Keratinocyte (primary cell): ENCODE results near the gene WDR33. TPM values are rescaled to one million over a fixed set of nuclear protein-coding genes. Genes with fewer than 3 reads are reported as not detected.

Experiments used
- DNase-seq: peaks from one replicate; pipeline ENCODE4 v3.0.0-alpha.2; 2011; ENCODE audit warnings: low read depth, missing footprints, low spot score
- FAIRE-seq: peaks from 2 replicates; lab custom pipeline; 2011; peaks lifted over from hg19 to GRCh38; lab: Jason Lieb, UNC
- H2AFZ ChIP-seq: 2 replicates; pipeline ENCODE4 v1.6.0; 2012; ENCODE audit warnings: low read length, control low read depth, inconsistent platforms; ENCODE audit not compliant: control insufficient read depth
- H3K27ac ChIP-seq: 2 replicates; pipeline ENCODE4 v1.5.1; 2011; ENCODE audit warnings: low read length; ENCODE audit not compliant: control insufficient read depth, insufficient read depth
- H3K27me3 ChIP-seq: 3 replicates; pipeline ENCODE4 v1.6.0; 2011; ENCODE audit warnings: low read length; ENCODE audit not compliant: control insufficient read depth, insufficient read depth; ENCODE audit errors: extremely low read depth
- H3K36me3 ChIP-seq, 2 experiments: 2 replicates in 1 of 2; 3 replicates in 1 of 2; pipeline ENCODE4 v1.5.1; 2011; ENCODE audit warnings: low read length in 2 of 2, mild to moderate bottlenecking in 1 of 2; ENCODE audit not compliant: control insufficient read depth in 2 of 2, insufficient read depth in 2 of 2; ENCODE audit errors: extremely low read depth in 1 of 2
- H3K4me1 ChIP-seq: 3 replicates; pipeline ENCODE4 v1.5.1; 2011; ENCODE audit warnings: low read length; ENCODE audit not compliant: control insufficient read depth, insufficient read depth; ENCODE audit errors: extremely low read depth
- H3K4me2 ChIP-seq: 3 replicates; pipeline ENCODE4 v1.6.0; 2011; ENCODE audit warnings: low read depth, low read length; ENCODE audit not compliant: control insufficient read depth, insufficient read depth; ENCODE audit errors: extremely low read depth
- H3K4me3 ChIP-seq, 3 experiments: fragments of 200-600 bp in 1 of 3; sonication (generic) in 1 of 3; 2 replicates in 2 of 3; 3 replicates in 1 of 3; pipeline ENCODE4 v1.5.1; 2011 to 2016; ENCODE audit warnings: low read length in 3 of 3, mild to moderate bottlenecking in 3 of 3, control low read depth in 2 of 3, inconsistent platforms in 1 of 3, low read depth in 1 of 3, mixed read lengths in 1 of 3, mixed run types in 1 of 3, moderate library complexity in 1 of 3; ENCODE audit not compliant: control insufficient read depth in 2 of 3, insufficient read depth in 2 of 3; ENCODE audit errors: extremely low read depth in 1 of 3
- H3K79me2 ChIP-seq: 2 replicates; pipeline ENCODE4 v1.6.0; 2012; ENCODE audit warnings: low read length; ENCODE audit not compliant: control insufficient read depth, insufficient read depth
- H3K9ac ChIP-seq: 3 replicates; pipeline ENCODE4 v1.6.0; 2011; ENCODE audit warnings: low read length; ENCODE audit not compliant: control insufficient read depth, insufficient read depth; ENCODE audit errors: extremely low read depth
- H3K9me1 ChIP-seq: 3 replicates; pipeline ENCODE4 v1.6.0; 2011; ENCODE audit warnings: low read length; ENCODE audit not compliant: control insufficient read depth, insufficient read depth; ENCODE audit errors: extremely low read depth
- H3K9me3 ChIP-seq: 2 replicates; pipeline ENCODE4 v1.5.1; 2012; ENCODE audit warnings: low read depth, low read length; ENCODE audit not compliant: control insufficient read depth
- H4K20me1 ChIP-seq: 3 replicates; pipeline ENCODE4 v1.6.0; 2011; ENCODE audit warnings: low read length; ENCODE audit not compliant: control insufficient read depth, insufficient read depth; ENCODE audit errors: extremely low read depth
- CTCF ChIP-seq, 3 experiments: IDR thresholded peaks in 1 of 3; conservative IDR thresholded peaks in 1 of 3; optimal IDR thresholded peaks in 1 of 3; 2 replicates in 2 of 3; 3 replicates in 1 of 3; pipeline versions ENCODE3 to v1.5.1; 2011; ENCODE audit warnings: low read length in 3 of 3, mild to moderate bottlenecking in 3 of 3, moderate library complexity in 2 of 3, control low read depth in 1 of 3, inconsistent platforms in 1 of 3; ENCODE audit not compliant: insufficient read depth in 2 of 3; ENCODE audit errors: extremely low read depth in 1 of 3
- EZH2 ChIP-seq: IDR thresholded peaks from one replicate; pipeline ENCODE4 v1.6.1; 2012; ENCODE audit warnings: inconsistent platforms, mild to moderate bottlenecking, low read length, moderate library complexity
- dilution Hi-C: fragments of 300-500 bp; cut with MboI; formaldehyde crosslinking; loops from one replicate; pipeline ENCODE4 v1.7.0; 2020; ENCODE audit warnings: low sequenced_read_pairs; ENCODE audit not compliant: extremely low pct_ligation_motif_present
- polyA plus RNA-seq, 5 experiments: library from polyadenylated mRNA; depleted of rRNA in 3 of 5; stranded (reverse) in 3 of 5; stranded (forward) in 1 of 5; unstranded in 1 of 5; fragments of >200 nt; gene quantifications; 1 replicate in 1 of 5; 2 replicates in 3 of 5; 3 replicates in 1 of 5; pipeline versions ENCODE4 v1.2.1 to v1.2.3, GENCODE V29; 2011 to 2012; ENCODE audit warnings: missing spikeins in 2 of 5, low read depth in 1 of 5, low replicate concordance in 1 of 5

WDR33 gene
- polyA plus RNA-seq, 1 donor (not counting 4 experiments of a cell fraction or from before 2014, with no cell fraction given) = 44.5 TPM

- Histone ChIP-seq H3K79me2 (peaks cover 12% of the 10 kb centered on the region), H3K9me1 (no peaks in the 10 kb centered on the region), H3K9ac (peak overlapping the region; percentile 80), H2AFZ (no peak overlapping the region), H3K4me1 (peaks cover 20% of the 10 kb centered on the region), H3K27me3 (no peaks in the 10 kb centered on the region), H3K4me2 (peak overlapping the region; percentile 97), H3K27ac (peak overlapping the region; percentile 85), H3K4me3 (peak overlapping the region; percentile 56 to 91 (median 75)), H3K36me3 (peaks cover 3 to 6% of the 10 kb centered on the region in 2 experiments), H4K20me1 (no peaks in the 10 kb centered on the region), H3K9me3 (no peaks in the 10 kb centered on the region)
- FAIRE-seq (no peak), DNase-seq (no peak)
- dilution Hi-C loops = no loop called here
- TF ChIP-seq CTCF (optimal IDR thresholded peaks at IDR 0.05 in 1 of 3, IDR thresholded peaks at IDR 0.05 in 1 of 3, conservative IDR thresholded peaks at IDR 0.05 in 1 of 3; ENCODE audit: extremely low read depth in 1 of 3, insufficient read depth in 2 of 3, low read length in 3 of 3) = no peak
- TF ChIP-seq EZH2 = no peak
Observed at GRCh38 chr2:127702395-127703009, 108.5 kb downstream of the WDR33 start.

- Histone ChIP-seq H3K9me1 (no peaks in the 10 kb centered on the region), H2AFZ (peak overlapping the region; percentile 46), H4K20me1 (no peaks in the 10 kb centered on the region), H3K4me2 (peak overlapping the region; percentile 97), H3K9me3 (no peaks in the 10 kb centered on the region), H3K4me1 (peaks cover 20% of the 10 kb centered on the region), H3K27ac (peak overlapping the region; percentile 85), H3K4me3 (peak overlapping the region; percentile 56 to 91 (median 75)), H3K36me3 (peaks cover 3 to 6% of the 10 kb centered on the region in 2 experiments), H3K79me2 (peaks cover 12% of the 10 kb centered on the region), H3K9ac (peak overlapping the region; percentile 80), H3K27me3 (no peaks in the 10 kb centered on the region)
- FAIRE-seq (no peak), DNase-seq (no peak)
- TF ChIP-seq CTCF (optimal IDR thresholded peaks at IDR 0.05 in 1 of 3, IDR thresholded peaks at IDR 0.05 in 1 of 3, conservative IDR thresholded peaks at IDR 0.05 in 1 of 3; ENCODE audit: extremely low read depth in 1 of 3, insufficient read depth in 2 of 3, low read length in 3 of 3) (peak in 2 of 3 experiments; percentile 19 to 40), EZH2 (no peak)
- dilution Hi-C loops = no loop called here
Observed at GRCh38 chr2:127701651-127702394, 109.1 kb downstream of the WDR33 start.
